HG02943 (cell line): ENCODE data around the gene PCCA.

Source experiments
- ATAC-seq: cut with Tn5 transposase; IDR thresholded peaks from one replicate; pipeline ENCODE4 v1.9.1; 2021; ENCODE audit warnings: mild to moderate bottlenecking, low read depth, moderate library complexity; ENCODE audit not compliant: unreplicated experiment

The PCCA gene

DNA sequence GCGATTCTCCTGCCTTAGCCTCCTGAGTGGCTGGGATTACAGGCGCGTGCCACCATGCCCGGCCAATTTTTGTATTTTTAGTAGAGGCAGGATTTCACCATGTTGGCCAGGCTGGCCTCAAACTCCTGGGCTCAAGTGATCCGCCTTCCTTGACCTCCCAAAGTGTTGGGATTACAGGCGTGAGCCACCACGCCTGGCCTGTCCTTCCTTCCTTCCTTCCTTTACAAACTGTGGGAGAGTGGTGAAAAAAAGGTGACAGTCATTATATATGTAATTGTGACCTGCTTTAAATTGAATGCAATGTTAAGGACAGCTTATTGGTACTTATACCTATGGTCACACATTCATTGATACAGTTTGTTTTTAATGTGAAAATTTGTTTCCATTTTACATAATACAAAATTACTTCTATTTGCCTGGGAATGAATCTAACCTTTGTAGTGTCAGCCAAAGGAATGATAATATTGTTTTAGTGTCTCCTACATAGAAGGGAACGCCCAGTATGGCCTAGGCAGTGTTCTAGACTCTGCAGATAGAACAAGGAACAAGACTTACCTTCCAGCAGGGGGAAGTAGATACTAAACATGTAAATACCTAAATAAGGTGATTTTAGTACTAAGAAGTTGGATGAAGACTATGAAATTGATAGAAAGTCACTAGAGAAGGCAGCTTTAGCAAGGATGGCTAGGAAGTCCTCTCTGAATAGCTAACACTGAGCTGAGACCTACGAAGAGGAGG lies 353.4 kb downstream of the PCCA start:
- ATAC-seq, result no peak

DNA sequence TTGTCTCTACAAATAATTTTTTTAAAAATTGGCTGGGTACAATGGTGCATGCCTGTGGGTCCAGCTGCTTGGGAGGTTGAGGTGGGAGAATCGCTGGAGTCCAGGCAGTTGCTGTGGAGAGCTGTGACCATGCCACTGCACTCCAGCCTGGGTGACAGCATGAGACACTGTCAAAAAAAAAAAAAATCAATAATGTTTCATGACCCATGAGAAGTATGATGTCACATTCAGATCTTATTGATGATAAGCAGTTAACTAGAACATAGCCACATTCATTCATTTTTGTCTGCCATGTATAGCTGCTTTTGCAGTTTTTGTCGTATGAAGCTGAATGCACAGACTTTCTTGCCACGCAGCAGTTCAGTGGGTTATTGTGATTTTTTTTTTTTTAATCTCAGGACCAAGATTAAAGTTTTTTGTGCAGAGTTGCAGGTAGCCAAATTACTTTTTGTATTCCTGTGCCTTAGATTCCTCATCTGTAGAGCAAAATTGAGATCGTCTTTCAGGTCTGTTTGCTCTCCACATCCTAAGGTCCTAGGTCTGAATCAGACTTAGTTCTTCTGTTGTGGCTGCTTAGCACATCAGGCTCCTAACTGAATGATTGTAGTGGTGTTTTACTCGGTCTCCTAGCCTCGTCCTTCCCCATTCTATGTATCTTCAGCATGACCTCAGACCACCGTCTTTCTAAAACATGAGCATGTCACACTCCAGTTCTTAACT lies 354.5 kb downstream of the PCCA start:
- ATAC-seq, result no peak

- no peak for ATAC-seq
Measured at GRCh38 chr13:100443998-100444328, 355.1 kb downstream of the PCCA start.

GRCh38 chr13:100447831-100448230 lies 358.9 kb downstream of the PCCA start:
- no peak for ATAC-seq

DNA sequence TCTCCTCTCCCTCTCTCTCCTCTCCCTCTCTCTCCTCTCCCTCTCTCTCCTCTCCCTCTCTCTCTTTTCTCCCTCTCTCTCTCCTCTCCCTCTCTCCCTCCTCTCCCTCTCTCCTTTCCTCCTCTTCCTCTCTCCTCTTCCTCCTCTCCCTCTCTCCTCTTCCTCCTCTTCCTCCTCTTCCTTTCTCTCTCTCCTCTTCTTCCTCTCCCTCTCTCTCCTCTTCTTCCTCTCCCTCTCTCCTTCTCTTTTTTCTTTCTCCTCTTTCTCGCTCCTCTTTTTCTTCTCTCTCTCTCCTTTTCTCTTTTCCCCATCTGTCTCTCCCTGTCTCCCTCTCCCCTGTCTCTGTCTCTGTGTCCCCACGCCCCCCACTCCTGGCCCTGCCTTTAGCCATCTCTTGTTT lies 363.0 kb downstream of the PCCA start:
- ATAC-seq, result no peak

DNA sequence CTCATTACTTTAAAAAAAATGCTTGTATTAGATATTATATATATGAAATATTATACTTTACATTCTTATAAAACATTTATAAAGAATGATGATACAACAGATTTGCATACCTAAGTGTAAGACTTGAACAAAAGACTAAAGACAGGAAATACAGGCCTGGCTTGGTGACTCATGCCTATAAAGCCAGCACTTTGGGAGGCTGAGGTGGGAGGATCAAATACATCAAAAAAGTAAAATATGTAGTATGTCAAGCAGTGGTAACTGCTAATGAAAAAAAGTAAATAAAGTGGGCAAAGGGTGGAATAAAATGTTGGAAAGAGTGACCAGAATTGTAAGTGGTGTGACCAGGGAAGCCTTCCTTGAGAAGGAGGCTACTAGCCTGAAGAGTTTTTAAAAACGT lies 366.0 kb downstream of the PCCA start:
- no peak for ATAC-seq

DNA sequence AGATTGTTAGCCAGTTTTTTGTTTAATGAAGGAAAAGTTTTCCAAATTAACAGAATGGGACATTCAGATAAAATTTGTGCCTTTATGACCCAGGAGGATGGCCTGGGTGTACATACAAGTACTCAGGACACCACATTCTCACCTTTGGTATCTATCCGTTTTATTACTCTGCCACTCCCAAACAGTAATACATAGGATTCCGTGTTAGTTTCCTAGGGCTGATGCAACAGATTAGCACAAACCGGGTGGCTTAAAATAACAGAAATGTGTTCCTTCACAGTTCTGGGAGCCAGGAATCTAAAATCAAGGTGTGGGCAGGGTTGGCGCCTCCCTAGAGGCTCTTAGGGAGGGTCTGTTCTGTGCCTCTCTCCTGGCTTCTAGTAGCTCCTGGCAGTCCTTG lies 369.8 kb downstream of the PCCA start:
- no peak for ATAC-seq

GRCh38 chr13:100459747-100460146 lies 370.9 kb downstream of the PCCA start:
- no peak for ATAC-seq

DNA sequence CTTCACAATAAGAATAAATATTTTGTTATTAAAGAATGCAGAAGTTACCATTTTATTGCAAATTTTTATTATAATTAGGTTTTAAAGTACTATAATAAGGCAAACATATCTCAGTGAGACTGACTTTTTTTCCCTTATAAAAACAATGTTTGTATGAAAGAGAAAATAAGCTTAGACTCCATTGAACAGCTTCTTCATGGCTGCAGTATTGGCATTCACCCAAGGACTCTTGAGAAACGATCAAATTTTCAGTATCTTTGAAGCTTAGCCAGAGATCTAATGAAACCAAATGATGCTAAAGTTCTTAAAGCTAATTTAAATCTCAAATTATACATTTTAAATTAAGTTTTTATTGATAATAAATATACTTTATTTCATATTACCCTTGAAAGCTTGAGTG lies 371.4 kb downstream of the PCCA start:
- no peak for ATAC-seq

DNA sequence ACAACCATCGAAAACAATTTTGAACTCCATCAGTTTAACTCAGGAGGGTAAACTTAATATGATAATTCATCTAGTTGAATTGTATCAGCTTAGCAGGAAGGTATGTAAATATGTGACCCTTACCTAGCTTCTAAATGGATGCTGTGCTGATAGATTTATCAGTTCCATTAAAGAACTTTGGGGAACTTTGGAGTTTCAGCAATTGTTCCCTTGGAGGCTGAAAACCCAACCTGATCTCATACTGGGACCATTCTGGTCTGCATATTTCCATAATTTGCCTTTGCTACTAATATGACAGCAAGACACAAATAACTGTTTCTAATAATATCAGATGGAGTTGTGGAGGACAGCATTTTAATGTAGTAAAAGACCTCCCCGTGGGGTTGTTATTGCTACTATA lies 371.9 kb downstream of the PCCA start:
- ATAC-seq, result no peak

DNA sequence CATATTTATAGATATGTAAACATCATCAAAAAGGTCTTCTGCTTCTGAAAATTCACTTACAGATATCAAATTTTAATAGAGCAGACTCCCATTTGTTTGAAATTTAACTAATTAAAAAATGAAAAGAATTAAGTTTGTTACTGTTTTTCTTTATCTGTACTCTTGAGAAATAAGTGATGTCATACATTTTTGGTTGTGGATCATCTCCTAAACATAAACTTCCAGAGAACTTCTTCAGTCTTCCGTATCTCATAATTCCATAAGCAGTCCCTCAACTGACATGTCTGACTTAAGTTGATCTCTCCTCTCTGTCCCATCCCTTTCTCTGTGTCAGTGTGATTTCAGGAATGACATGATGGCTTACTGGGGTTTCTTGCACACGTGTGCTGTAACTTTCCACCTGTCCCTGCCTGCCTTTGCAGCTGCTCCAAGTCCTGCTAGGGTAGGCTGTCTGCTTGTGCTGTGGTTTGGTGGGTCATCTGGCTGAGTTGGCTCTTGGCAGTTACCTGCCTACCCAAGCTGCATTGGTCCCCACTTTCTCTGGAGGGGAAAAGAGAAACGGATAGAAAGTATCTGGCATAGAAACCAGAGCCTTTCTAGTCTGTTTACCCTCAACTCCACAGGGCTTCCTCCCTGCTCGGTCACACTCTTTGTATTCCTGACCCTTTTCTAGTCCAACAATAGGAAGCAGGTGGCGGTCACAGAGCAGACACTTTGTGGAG lies 372.6 kb downstream of the PCCA start:
- ATAC-seq, result no peak

- ATAC-seq, result no peak
Measured at GRCh38 chr13:100464006-100464405, 375.1 kb downstream of the PCCA start.

DNA sequence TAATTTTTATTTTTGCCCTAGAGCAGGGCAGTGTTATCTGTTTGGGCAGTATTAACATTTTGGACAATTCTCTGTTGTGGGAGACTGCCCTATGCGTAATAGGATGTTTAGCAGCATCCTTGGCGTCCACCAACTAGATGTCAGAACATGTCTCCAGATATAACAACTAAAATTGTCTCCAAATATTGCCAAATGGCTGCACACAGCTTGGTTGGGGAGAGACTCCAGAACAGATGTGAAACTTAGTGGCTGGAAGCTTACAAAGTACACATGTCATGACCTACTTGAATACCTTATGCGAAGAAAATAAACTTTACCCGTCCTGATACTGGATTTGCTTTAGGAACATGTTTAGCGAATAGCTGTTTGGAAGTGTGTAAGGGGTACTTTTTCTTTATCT lies 376.7 kb downstream of the PCCA start:
- no peak for ATAC-seq

DNA sequence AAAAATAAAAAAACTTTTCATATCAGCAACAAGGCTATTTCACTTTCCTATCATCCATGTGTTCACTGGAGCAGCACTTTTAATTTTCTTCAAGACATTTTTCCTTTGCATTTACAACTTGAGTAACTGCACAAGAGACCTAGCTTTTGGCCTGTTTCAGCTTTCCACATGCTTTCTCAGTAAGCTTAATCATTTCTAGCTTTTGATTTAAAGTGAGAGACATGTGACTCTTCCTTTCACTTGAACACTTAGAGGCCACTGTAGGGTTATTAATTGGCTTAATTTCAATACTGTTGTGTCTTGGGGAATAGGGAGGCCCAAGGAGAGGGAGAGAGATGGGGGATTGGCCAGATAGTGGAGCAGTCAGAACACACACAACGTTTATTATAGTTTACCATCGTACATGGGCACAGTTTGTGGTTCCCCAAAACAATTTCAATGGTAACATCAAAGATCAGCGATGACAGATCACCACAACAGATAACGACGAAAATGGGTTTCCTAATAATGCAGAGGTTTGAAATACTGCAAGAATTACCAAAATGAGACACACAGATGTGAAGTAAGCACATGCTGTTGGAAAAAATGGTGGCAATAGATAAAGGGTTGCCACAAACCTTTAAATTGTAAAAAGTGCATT lies 382.1 kb downstream of the PCCA start:
- no peak for ATAC-seq

DNA sequence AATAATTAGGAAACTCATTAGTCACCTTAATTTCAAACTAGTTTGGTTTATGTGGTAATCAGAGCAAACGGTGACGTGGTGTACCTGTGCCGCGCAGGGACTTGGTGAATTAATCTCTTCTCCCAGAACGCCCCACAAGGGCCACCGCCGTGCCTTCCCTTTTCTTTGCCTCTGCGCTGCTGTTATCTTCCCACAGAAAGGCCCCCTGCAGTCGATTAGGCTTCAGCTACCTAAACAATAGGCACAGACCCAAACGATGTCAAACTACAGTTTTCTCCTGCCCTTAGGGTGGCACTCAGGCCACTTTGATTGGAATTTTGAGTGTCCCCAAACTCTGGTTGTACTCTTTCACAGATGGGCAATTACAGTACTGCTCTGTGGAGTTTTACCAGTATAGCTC lies 384.2 kb downstream of the PCCA start:
- ATAC-seq, result no peak

DNA sequence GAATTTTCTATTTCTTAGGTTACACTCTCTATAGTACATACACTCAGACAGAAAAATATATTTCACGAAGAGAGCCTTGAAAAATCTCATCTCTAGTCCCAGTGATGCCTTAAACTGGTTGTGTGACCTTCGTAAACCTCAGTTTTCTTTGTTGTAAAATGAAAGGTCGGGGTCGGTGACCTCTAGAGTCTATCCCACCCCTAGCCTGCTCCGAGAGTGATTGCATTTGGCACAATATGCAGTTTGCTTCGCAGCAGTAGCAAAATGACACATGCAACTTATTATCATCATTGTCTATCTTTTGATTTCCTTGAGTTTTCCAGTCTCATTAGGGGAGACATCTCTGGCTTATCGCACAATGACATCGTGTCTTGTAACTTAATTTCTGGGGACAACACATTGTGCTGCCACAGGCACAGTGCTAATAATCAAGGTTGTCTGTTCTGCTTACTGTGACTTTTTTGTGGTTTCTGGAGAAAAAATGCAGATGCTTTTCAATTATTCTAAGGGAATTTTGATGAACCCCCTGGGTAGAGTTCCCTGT lies 384.7 kb downstream of the PCCA start:
- no peak for ATAC-seq

- no peak for ATAC-seq
Measured at GRCh38 chr13:100476963-100477362, 388.1 kb downstream of the PCCA start.

DNA sequence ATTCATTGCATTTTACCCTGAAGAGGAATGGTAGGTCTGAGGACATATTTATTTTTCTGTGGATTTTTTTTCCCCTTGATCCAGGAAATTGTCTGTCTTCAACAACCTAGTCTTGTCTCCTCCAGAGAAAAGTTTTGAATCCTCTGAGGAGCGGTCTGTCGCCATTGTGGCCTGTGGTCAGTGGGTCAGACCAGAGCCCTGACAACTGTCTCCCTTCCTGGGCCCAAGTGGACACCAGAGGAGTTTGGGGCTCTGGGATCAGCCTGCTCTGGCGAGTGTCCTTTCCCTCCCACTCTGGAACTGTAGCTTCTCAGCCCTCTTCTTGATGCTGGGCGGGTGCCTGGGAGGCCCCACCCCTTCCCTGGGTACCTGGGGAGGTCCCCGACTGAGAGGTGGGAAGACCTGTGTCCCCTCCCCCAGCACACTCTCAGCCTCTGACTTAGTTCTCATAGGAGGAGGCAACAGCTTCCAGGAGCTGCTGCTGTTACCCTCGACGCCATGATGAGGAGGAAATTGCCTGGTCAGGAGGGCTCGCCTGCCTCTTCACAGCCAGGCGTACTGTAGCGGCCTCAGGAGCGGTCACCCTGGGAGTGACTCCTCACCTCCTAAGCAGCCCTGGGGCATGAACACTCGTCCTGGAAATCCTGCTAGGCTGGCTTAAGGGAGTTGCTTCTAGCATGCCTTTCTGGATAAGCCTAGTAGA lies 389.4 kb downstream of the PCCA start:
- ATAC-seq, result no peak

DNA sequence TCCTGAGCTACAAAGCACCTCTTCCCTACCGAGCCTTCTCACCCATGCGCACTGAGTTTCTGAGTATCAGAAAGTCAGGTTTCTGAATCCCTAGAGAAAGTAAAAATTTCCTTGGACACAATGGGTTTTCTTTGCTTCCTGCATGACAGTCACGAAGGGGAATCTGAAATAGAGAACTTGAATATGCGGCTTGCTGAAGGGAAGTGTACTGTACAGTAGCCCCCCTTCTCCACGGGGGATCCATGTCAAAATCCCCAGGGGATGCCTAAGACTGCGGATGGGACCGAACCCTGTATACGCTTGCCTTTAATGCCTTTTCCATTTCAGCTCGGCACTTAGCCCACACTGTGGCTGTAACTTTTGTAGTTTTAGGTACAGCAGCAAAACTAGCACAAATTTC lies 391.8 kb downstream of the PCCA start:
- ATAC-seq, result no peak

DNA sequence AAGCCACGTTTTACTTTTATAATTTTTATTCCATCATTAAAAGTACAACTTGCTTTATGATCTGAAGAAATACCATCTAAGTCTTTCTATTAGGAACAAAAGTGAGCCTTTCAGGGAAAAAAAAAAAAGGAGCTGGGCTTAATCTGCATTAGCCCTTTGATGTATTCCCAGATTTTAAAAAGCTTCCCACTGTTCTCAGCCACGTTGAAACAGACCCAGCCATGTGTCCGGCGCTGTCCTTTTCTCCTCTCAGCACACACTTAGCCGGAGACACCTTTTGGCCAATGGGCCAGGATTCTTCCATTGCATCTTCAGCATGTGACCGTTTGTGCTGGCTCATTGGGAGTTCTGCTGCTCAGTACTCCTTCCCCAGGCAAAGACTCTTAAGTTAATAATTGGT lies 394.2 kb downstream of the PCCA start:
- ATAC-seq, result no peak
